ENCODE data around the gene BRSK1.

- TF ChIP-seq, protein P1, sequence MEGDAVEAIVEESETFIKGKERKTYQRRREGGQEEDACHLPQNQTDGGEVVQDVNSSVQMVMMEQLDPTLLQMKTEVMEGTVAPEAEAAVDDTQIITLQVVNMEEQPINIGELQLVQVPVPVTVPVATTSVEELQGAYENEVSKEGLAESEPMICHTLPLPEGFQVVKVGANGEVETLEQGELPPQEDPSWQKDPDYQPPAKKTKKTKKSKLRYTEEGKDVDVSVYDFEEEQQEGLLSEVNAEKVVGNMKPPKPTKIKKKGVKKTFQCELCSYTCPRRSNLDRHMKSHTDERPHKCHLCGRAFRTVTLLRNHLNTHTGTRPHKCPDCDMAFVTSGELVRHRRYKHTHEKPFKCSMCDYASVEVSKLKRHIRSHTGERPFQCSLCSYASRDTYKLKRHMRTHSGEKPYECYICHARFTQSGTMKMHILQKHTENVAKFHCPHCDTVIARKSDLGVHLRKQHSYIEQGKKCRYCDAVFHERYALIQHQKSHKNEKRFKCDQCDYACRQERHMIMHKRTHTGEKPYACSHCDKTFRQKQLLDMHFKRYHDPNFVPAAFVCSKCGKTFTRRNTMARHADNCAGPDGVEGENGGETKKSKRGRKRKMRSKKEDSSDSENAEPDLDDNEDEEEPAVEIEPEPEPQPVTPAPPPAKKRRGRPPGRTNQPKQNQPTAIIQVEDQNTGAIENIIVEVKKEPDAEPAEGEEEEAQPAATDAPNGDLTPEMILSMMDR (IDR thresholded peaks at IDR 0.05; ENCODE audit: borderline replicate concordance, extremely low read depth, low read length, poor library complexity, severe bottlenecking), result no peak
- TF ChIP-seq EZH2 (IDR thresholded peaks at IDR 0.05; ENCODE audit: borderline replicate concordance, low read depth, low read length, severe bottlenecking), result no peak
Observed at GRCh38 chr19:55270172-55270942, 13.4 kb upstream of the BRSK1 start.
